HepG2 (cell line): ENCODE data around the gene AK9. TPM values are rescaled to one million over a fixed set of nuclear protein-coding genes. Genes with fewer than 3 reads are reported as not detected.

Experiments
- ATAC-seq: fragments of 200-7000 bp; cut with Tn5 transposase; 3 replicates; pipeline ENCODE4 v1.9.1; 2020; ENCODE audit warnings: mild to moderate bottlenecking, moderate library complexity
- BruUV-seq: library from RNA; stranded (reverse); fragments of 400-500 nt; replicated peaks from 2 replicates; lab custom pipeline; 2021; lab: Mats Ljungman, UMichigan
- CTCF ChIA-PET: fragments of 300-600 bp; formaldehyde crosslinking; extraction: SDS; loops from one replicate; lab custom pipeline; 2021; ENCODE audit warnings: low total read pairs, inconsistent platforms, low intra/inter-chr PET ratio; lab: Yijun Ruan, JAX
- POLR2A ChIA-PET: fragments of 350-600 bp; sonication (Branson Sonifier 250); formaldehyde crosslinking; loops from one replicate; lab custom pipeline; 2020; ENCODE audit warnings: antibody characterized with exemption, inconsistent platforms; lab: Yijun Ruan, JAX
- DNase-seq: peaks from one replicate; pipeline ENCODE4 v3.0.0-alpha.2; 2015; ENCODE audit warnings: low spot score
- FAIRE-seq: peaks from 3 replicates; lab custom pipeline; 2011; peaks lifted over from hg19 to GRCh38; lab: Jason Lieb, UNC
- H2AFZ ChIP-seq: one replicate; pipeline ENCODE4 v1.6.1; 2011; ENCODE audit warnings: low read length, inconsistent platforms
- H3K27ac ChIP-seq: fragments of 300-600 bp; 3 replicates; pipeline ENCODE4 v1.8.0; 2011; ENCODE audit warnings: mixed run types, mild to moderate bottlenecking, mixed read lengths, low read length, inconsistent platforms; ENCODE audit not compliant: insufficient read depth; ENCODE audit errors: extremely low read length
- H3K27me3 ChIP-seq, 2 experiments: fragments of 200-600 bp in 1 of 2; 2 replicates in 1 of 2; 3 replicates in 1 of 2; pipeline versions ENCODE4 v1.6.0 to v1.8.0; 2011; ENCODE audit warnings: low read length in 2 of 2, mild to moderate bottlenecking in 2 of 2, moderate library complexity in 2 of 2, inconsistent platforms in 1 of 2; ENCODE audit not compliant: insufficient read depth in 2 of 2, control insufficient read depth in 1 of 2
- H3K36me3 ChIP-seq, 2 experiments: fragments of 200-600 bp in 1 of 2; replicated peaks in 1 of 2; 2 replicates in 1 of 2; 3 replicates in 1 of 2; pipeline versions ENCODE4 v1.5.1 to v1.8.0; 2011; ENCODE audit warnings: low read length in 2 of 2, inconsistent platforms in 1 of 2; ENCODE audit not compliant: insufficient read depth in 2 of 2, control insufficient read depth in 1 of 2
- H3K4me1 ChIP-seq: 2 replicates; pipeline ENCODE4 v1.5.1; 2012; ENCODE audit warnings: low read length, inconsistent platforms; ENCODE audit not compliant: insufficient read depth
- H3K4me2 ChIP-seq: 2 replicates; pipeline ENCODE4 v1.6.0; 2011; ENCODE audit warnings: low read depth, low read length, inconsistent platforms
- H3K4me3 ChIP-seq, 3 experiments: fragments of 200-600 bp in 1 of 3; sonication (generic), shearing (Covaris generic) in 1 of 3; replicated peaks in 1 of 3; 2 replicates each; pipeline ENCODE4 v1.5.1; 2011 to 2016; ENCODE audit warnings: low read length in 3 of 3, inconsistent platforms in 2 of 3, low read depth in 2 of 3, mild to moderate bottlenecking in 2 of 3, control low read depth in 1 of 3, mixed read lengths in 1 of 3; ENCODE audit not compliant: insufficient read depth in 1 of 3
- H3K79me2 ChIP-seq: one replicate; pipeline ENCODE4 v1.6.1; 2011; ENCODE audit warnings: low read length, inconsistent platforms; ENCODE audit not compliant: insufficient read depth
- H3K9ac ChIP-seq: 2 replicates; pipeline ENCODE4 v1.6.0; 2011; ENCODE audit warnings: mild to moderate bottlenecking, low read depth, low read length, inconsistent platforms; ENCODE audit not compliant: insufficient read depth
- H3K9me3 ChIP-seq: 2 replicates; pipeline ENCODE4 v1.5.1; 2012; ENCODE audit warnings: mild to moderate bottlenecking, low read length
- H4K20me1 ChIP-seq: 2 replicates; pipeline ENCODE4 v1.6.0; 2011; ENCODE audit warnings: inconsistent platforms, mild to moderate bottlenecking, low read length, moderate library complexity; ENCODE audit not compliant: insufficient read depth
- HIVEP1 ChIP-seq: sonication (generic); formaldehyde crosslinking; IDR thresholded peaks from 2 replicates; pipeline ENCODE4 v1.4.0; 2020; ENCODE audit warnings: mild to moderate bottlenecking, missing genetic modification reagents
- MIXL1 ChIP-seq: IDR thresholded peaks from 2 replicates; pipeline ENCODE4 v1.6.1; 2016
- NCOA2 ChIP-seq: sonication (generic); formaldehyde crosslinking; IDR thresholded peaks from 2 replicates; pipeline ENCODE4 v1.8.0; 2022; ENCODE audit warnings: inconsistent platforms
- NKX3-1 ChIP-seq: sonication (generic); formaldehyde crosslinking; IDR thresholded peaks from 2 replicates; pipeline ENCODE4 v1.5.0; 2020; ENCODE audit warnings: missing genetic modification reagents
- TOE1 ChIP-seq: sonication (generic); formaldehyde crosslinking; IDR thresholded peaks from 2 replicates; pipeline ENCODE4 v1.4.0; 2020; ENCODE audit warnings: mild to moderate bottlenecking, missing genetic modification reagents
- ZMYM4 ChIP-seq: sonication (generic); formaldehyde crosslinking; IDR thresholded peaks from 2 replicates; pipeline ENCODE4 v1.8.1; 2023; ENCODE audit warnings: mild to moderate bottlenecking, missing genetic modification reagents
- ZNF883 ChIP-seq: sonication (generic); formaldehyde crosslinking; IDR thresholded peaks from 2 replicates; pipeline ENCODE4 v1.5.1; 2020; ENCODE audit warnings: mild to moderate bottlenecking, missing genetic modification reagents; ENCODE audit errors: not compliant biosample characterization
- ZNF891 ChIP-seq: sonication (generic); formaldehyde crosslinking; IDR thresholded peaks from 2 replicates; pipeline ENCODE4 v1.5.0; 2020; ENCODE audit warnings: mild to moderate bottlenecking, missing genetic modification reagents
- ZSCAN20 ChIP-seq: sonication (generic); formaldehyde crosslinking; IDR thresholded peaks from 2 replicates; pipeline ENCODE4 v1.4.0; 2020; ENCODE audit warnings: missing genetic modification reagents, mild to moderate bottlenecking, borderline replicate concordance
- WGBS: methylation state at CpG from one replicate; pipeline ENCODE4 v1.1.6; 2017; ENCODE audit warnings: low lambda C conversion rate; 5-methylcytosine and 5-hydroxymethylcytosine counted together
- in situ Hi-C: cut with HindIII; loops from 2 replicates; pipeline ENCODE4 v1.10.0; 2017; ENCODE audit warnings: low pct_unique_long_range_greater_than_20kb; ENCODE audit not compliant: extremely low pct_ligation_motif_present
- intact Hi-C: fragments of 100-400 bp; cut with micrococcal nuclease; formaldehyde crosslinking; loops from one replicate; pipeline ENCODE4 v1.10.0; 2022; ENCODE audit not compliant: unreplicated experiment
- polyA plus RNA-seq, 8 experiments: library from polyadenylated mRNA; depleted of rRNA in 3 of 8; stranded (reverse) in 7 of 8; unstranded in 1 of 8; fragments of >200 nt; fragmentation: Illumina TruSeq in 4 of 8; extraction: Trizol in 4 of 8; gene quantifications; 2 replicates each; pipeline versions ENCODE4 v1.2.1 to v1.2.3, GENCODE V29; 2011 to 2016; ENCODE audit warnings: low read depth in 4 of 8, missing spikeins in 1 of 8, mixed read lengths in 1 of 8; ENCODE audit not compliant: insufficient read depth in 1 of 8
- total RNA-seq, 5 experiments: library from RNA; depleted of rRNA; stranded (reverse); fragments of >200 nt; fragmentation: Illumina TruSeq; extraction: Trizol; gene quantifications; 2 replicates each; pipeline ENCODE4 v1.2.3, GENCODE V29; 2016; ENCODE audit warnings: low read depth in 1 of 5
- TF ChIP-seq, protein P1 (sequence below): sonication (generic); formaldehyde crosslinking; conservative IDR thresholded peaks from 2 replicates; pipeline ENCODE4 v1.8.1; 2023; ENCODE audit warnings: missing genetic modification reagents
- TF ChIP-seq, protein P2 (sequence below): sonication (generic); formaldehyde crosslinking; IDR thresholded peaks from 2 replicates; pipeline ENCODE4 v1.5.1; 2020; ENCODE audit warnings: missing genetic modification reagents, mild to moderate bottlenecking, borderline replicate concordance
- TF ChIP-seq, protein P3 (sequence below): sonication (generic); formaldehyde crosslinking; IDR thresholded peaks from 2 replicates; pipeline ENCODE4 v1.9.0; 2021; ENCODE audit warnings: mild to moderate bottlenecking, missing genetic modification reagents
- TF ChIP-seq, protein P4 (sequence below): sonication (generic); formaldehyde crosslinking; conservative IDR thresholded peaks from 2 replicates; pipeline ENCODE4 v1.5.0; 2020; ENCODE audit warnings: missing genetic modification reagents

The AK9 gene
- total and polyA plus RNA-seq, 2 of the 13 experiments (the other 11 are each of a cell fraction or from before 2014, with no cell fraction given), result 3.2 to 4.8 TPM

DNA sequence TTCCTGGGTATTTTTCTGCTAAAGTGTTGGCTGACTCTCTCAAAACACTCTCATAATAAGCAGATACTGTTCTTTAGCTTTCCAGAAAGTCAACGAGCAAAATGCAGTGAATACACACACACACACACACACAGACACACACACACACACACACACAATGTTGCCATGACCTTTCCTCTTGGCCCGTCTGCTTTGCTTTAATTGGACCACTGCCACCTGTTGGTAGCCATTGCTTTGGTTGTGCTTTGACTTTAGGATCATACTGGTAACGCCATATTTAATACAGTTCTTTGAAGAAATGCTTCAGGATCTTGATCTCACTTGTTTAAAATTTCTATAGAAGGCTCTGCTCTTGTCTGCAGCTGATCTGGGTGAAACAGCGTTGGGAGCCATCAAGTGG lies 4.5 kb upstream of the AK9 start:
- no TSS peak for BruUV-seq
- Histone ChIP-seq H3K27me3 (no peaks in the 10 kb centered on the region), H3K27ac (no peak overlapping the region), H2AFZ (no peak overlapping the region), H3K4me3 (no peak overlapping the region), H3K9me3 (no peaks in the 10 kb centered on the region), H4K20me1 (no peaks in the 10 kb centered on the region), H3K4me2 (no peak overlapping the region), H3K79me2 (no peaks in the 10 kb centered on the region), H3K4me1 (peaks cover 13% of the 10 kb centered on the region), H3K9ac (no peak overlapping the region), H3K36me3 (no peaks in the 10 kb centered on the region)
- no peak for FAIRE-seq
- ATAC-seq, result no peak
- intact Hi-C loops, result loop anchor here (1.0 kb wide), 2 partner anchors 99 to 167 kb away; no protein-coding TSS in a partner anchor
- peak; percentile 41 for DNase-seq
- ChIA-PET CTCF (interaction anchor here (1.1 kb wide), 1 partner anchor 168 kb away, joined by 3 read pairs; no protein-coding TSS in a partner anchor), POLR2A (no interaction called here)
- 83% methylated on average over 3 of the region's 4 CpGs for WGBS
- in situ Hi-C loops, result no loop called here
- no peak for TF ChIP-seq ZNF891
- no peak for TF ChIP-seq NCOA2
- TF ChIP-seq TOE1 (CRISPR knock-in tag), result no peak
- TF ChIP-seq, protein P1, sequence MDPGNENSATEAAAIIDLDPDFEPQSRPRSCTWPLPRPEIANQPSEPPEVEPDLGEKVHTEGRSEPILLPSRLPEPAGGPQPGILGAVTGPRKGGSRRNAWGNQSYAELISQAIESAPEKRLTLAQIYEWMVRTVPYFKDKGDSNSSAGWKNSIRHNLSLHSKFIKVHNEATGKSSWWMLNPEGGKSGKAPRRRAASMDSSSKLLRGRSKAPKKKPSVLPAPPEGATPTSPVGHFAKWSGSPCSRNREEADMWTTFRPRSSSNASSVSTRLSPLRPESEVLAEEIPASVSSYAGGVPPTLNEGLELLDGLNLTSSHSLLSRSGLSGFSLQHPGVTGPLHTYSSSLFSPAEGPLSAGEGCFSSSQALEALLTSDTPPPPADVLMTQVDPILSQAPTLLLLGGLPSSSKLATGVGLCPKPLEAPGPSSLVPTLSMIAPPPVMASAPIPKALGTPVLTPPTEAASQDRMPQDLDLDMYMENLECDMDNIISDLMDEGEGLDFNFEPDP (CRISPR knock-in tag), result no peak
- TF ChIP-seq, protein P2, sequence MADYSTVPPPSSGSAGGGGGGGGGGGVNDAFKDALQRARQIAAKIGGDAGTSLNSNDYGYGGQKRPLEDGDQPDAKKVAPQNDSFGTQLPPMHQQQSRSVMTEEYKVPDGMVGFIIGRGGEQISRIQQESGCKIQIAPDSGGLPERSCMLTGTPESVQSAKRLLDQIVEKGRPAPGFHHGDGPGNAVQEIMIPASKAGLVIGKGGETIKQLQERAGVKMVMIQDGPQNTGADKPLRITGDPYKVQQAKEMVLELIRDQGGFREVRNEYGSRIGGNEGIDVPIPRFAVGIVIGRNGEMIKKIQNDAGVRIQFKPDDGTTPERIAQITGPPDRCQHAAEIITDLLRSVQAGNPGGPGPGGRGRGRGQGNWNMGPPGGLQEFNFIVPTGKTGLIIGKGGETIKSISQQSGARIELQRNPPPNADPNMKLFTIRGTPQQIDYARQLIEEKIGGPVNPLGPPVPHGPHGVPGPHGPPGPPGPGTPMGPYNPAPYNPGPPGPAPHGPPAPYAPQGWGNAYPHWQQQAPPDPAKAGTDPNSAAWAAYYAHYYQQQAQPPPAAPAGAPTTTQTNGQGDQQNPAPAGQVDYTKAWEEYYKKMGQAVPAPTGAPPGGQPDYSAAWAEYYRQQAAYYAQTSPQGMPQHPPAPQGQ (CRISPR knock-in tag), result no peak
- TF ChIP-seq ZMYM4 (CRISPR knock-in tag), result 0 out of 2 replicates have a peak, but pooled peaks have one; percentile 27
- TF ChIP-seq ZSCAN20 (CRISPR knock-in tag), result no peak
- no peak for TF ChIP-seq ZNF883
- no peak for TF ChIP-seq NKX3-1 (CRISPR knock-in tag)
- TF ChIP-seq, protein P3, sequence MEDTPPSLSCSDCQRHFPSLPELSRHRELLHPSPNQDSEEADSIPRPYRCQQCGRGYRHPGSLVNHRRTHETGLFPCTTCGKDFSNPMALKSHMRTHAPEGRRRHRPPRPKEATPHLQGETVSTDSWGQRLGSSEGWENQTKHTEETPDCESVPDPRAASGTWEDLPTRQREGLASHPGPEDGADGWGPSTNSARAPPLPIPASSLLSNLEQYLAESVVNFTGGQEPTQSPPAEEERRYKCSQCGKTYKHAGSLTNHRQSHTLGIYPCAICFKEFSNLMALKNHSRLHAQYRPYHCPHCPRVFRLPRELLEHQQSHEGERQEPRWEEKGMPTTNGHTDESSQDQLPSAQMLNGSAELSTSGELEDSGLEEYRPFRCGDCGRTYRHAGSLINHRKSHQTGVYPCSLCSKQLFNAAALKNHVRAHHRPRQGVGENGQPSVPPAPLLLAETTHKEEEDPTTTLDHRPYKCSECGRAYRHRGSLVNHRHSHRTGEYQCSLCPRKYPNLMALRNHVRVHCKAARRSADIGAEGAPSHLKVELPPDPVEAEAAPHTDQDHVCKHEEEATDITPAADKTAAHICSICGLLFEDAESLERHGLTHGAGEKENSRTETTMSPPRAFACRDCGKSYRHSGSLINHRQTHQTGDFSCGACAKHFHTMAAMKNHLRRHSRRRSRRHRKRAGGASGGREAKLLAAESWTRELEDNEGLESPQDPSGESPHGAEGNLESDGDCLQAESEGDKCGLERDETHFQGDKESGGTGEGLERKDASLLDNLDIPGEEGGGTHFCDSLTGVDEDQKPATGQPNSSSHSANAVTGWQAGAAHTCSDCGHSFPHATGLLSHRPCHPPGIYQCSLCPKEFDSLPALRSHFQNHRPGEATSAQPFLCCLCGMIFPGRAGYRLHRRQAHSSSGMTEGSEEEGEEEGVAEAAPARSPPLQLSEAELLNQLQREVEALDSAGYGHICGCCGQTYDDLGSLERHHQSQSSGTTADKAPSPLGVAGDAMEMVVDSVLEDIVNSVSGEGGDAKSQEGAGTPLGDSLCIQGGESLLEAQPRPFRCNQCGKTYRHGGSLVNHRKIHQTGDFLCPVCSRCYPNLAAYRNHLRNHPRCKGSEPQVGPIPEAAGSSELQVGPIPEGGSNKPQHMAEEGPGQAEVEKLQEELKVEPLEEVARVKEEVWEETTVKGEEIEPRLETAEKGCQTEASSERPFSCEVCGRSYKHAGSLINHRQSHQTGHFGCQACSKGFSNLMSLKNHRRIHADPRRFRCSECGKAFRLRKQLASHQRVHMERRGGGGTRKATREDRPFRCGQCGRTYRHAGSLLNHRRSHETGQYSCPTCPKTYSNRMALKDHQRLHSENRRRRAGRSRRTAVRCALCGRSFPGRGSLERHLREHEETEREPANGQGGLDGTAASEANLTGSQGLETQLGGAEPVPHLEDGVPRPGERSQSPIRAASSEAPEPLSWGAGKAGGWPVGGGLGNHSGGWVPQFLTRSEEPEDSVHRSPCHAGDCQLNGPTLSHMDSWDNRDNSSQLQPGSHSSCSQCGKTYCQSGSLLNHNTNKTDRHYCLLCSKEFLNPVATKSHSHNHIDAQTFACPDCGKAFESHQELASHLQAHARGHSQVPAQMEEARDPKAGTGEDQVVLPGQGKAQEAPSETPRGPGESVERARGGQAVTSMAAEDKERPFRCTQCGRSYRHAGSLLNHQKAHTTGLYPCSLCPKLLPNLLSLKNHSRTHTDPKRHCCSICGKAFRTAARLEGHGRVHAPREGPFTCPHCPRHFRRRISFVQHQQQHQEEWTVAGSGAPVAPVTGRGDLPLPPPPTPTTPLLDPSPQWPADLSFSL, result peak; percentile 93
- no peak for TF ChIP-seq HIVEP1 (CRISPR knock-in tag)
- TF ChIP-seq, protein P4, sequence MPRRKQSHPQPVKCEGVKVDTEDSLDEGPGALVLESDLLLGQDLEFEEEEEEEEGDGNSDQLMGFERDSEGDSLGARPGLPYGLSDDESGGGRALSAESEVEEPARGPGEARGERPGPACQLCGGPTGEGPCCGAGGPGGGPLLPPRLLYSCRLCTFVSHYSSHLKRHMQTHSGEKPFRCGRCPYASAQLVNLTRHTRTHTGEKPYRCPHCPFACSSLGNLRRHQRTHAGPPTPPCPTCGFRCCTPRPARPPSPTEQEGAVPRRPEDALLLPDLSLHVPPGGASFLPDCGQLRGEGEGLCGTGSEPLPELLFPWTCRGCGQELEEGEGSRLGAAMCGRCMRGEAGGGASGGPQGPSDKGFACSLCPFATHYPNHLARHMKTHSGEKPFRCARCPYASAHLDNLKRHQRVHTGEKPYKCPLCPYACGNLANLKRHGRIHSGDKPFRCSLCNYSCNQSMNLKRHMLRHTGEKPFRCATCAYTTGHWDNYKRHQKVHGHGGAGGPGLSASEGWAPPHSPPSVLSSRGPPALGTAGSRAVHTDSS (CRISPR knock-in tag), result no peak
- peak; percentile 87 for TF ChIP-seq MIXL1 (CRISPR knock-in tag)
